Stimulated activated CD4-positive, alpha-beta T cell treated with anti-CD3 and anti-CD28 coated beads, TNF-alpha, amount 100 ng/mL, for 48 hours (primary cell): ENCODE data around the gene SCO2.

ENCODE experiments used
- DNase-seq, 3 donors: peaks; one replicate each; pipeline ENCODE4 v3.0.0-alpha.2; 2020; ENCODE audit warnings: low read depth in 3 of 3

Gene SCO2

GRCh38 chr22:50481440-50482106, 43.8 kb downstream of the SCO2 start, which contains the start of gene ADM2:
Gene ADM2 (plus strand): TSS chr22:50481543. CDS start chr22:50481848, 305 bp downstream.
- peak in 2 of 3 donors; percentile 41 to 60 for DNase-seq

GRCh38 chr22:50481045-50481439, 44.4 kb downstream of the SCO2 start:
- DNase-seq = no peak

GRCh38 chr22:50479721-50480120, 45.7 kb downstream of the SCO2 start:
- DNase-seq = no peak

- DNase-seq = no peak
These were observed 47.5 kb downstream of the SCO2 start for GRCh38 chr22:50477923-50478322.

- DNase-seq = no peak
These were observed 48.5 kb downstream of the SCO2 start for GRCh38 chr22:50476868-50477267.

- DNase-seq = no peak
These were observed 49.8 kb downstream of the SCO2 start for GRCh38 chr22:50475652-50476002.

- peak; percentile 71 to 88 (median 80) for DNase-seq
These were observed 50.4 kb downstream of the SCO2 start, which contains the start of gene SBF1 for GRCh38 chr22:50474710-50475651. Gene SBF1 (minus strand): TSS chr22:50475035. CDS start chr22:50474840, 195 bp downstream.

- no peak for DNase-seq
These were observed 51.3 kb downstream of the SCO2 start for GRCh38 chr22:50473855-50474671.
